GM10248 (cell line): ENCODE results near the gene ALKBH3.

ENCODE experiments used
- CTCF ChIA-PET: fragments of 300-600 bp; sonication (Branson Sonifier 250); formaldehyde crosslinking; extraction: SDS; loops from one replicate; lab custom pipeline; 2021; ENCODE audit warnings: antibody characterized with exemption; lab: Yijun Ruan, JAX
- POLR2A ChIA-PET: fragments of 350-650 bp; sonication (Branson Sonifier 250); formaldehyde crosslinking; extraction: SDS; loops from one replicate; lab custom pipeline; 2020; ENCODE audit warnings: antibody characterized with exemption; lab: Yijun Ruan, JAX
- DNase-seq: peaks from one replicate; pipeline ENCODE4 v3.0.0; 2012; ENCODE audit errors: extremely low spot score
- CTCF ChIP-seq: IDR thresholded peaks from 2 replicates; pipeline ENCODE4 v1.5.1; 2012; ENCODE audit warnings: mild to moderate bottlenecking, low read depth; ENCODE audit errors: extremely low read depth, missing control alignments, control extremely low read depth

ALKBH3 gene

GRCh38 chr11:43866520-43866919 is 14.1 kb upstream of the ALKBH3 start:
- no peak for TF ChIP-seq CTCF
- CTCF ChIA-PET, result interaction anchor here (1.1 to 3.7 kb wide), 3 partner anchors 10 to 299 kb away, joined by 4 to 14 read pairs (median 4); no protein-coding TSS in a partner anchor
- POLR2A ChIA-PET, result no interaction called here
- DNase-seq, result no peak

- ChIA-PET CTCF (interaction anchor here (1.1 to 3.7 kb wide), 3 partner anchors 11 to 300 kb away, joined by 4 to 14 read pairs (median 4); no protein-coding TSS in a partner anchor), POLR2A (no interaction called here)
- no peak for DNase-seq
- TF ChIP-seq CTCF, result no peak
Measured at GRCh38 chr11:43866969-43867368, 13.7 kb upstream of the ALKBH3 start.

GRCh38 chr11:43868852-43869567 is 11.6 kb upstream of the ALKBH3 start:
- POLR2A ChIA-PET, result no interaction called here
- CTCF ChIA-PET, result interaction anchor here (1.8 to 3.7 kb wide), 2 partner anchors 17 to 21 kb away, joined by 6 to 14 read pairs; no protein-coding TSS in a partner anchor
- TF ChIP-seq CTCF, result no peak
- peak; percentile 80 for DNase-seq

- TF ChIP-seq CTCF, result no peak
- ChIA-PET CTCF (interaction anchor here (0.7 to 1.0 kb wide), 2 partner anchors 18 to 19 kb away, joined by 3 to 4 read pairs; no protein-coding TSS in a partner anchor), POLR2A (no interaction called here)
- no peak for DNase-seq
Measured at GRCh38 chr11:43871051-43871450, 9.6 kb upstream of the ALKBH3 start.

- POLR2A ChIA-PET, result no interaction called here
- no peak for DNase-seq
- no peak for TF ChIP-seq CTCF
- CTCF ChIA-PET, result interaction anchor here (1.3 to 3.4 kb wide), 5 partner anchors 16 to 74 kb away, joined by 3 to 17 read pairs (median 3); no protein-coding TSS in a partner anchor
Measured at GRCh38 chr11:43872995-43873394, 7.6 kb upstream of the ALKBH3 start.

- CTCF ChIA-PET, result interaction anchor here (1.3 to 3.4 kb wide), 4 partner anchors 15 to 73 kb away, joined by 3 to 17 read pairs (median 3); no protein-coding TSS in a partner anchor
- no peak for DNase-seq
- POLR2A ChIA-PET, result no interaction called here
- TF ChIP-seq CTCF, result no peak
Measured at GRCh38 chr11:43874078-43874477, 6.6 kb upstream of the ALKBH3 start.
